ENCODE results near the gene ZNF277.

DNA sequence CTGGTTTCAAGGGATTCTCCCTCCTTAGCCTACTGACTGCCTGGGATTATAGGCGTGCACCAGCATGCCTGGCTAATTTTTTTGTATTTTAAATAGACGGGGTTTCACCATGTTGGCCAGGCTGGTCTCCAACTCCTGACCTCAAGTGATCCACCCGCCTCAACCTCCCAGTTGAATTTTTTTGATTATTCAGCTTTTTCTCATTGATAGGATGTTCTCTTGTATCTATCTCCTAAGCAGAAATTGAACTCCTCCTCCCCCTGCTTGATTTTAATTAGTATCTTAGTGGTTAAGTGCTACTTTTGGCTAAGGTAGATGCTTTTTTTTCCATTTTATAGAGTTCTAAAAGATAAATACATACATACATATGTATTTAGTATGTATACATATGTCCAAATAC, 101.0 kb downstream of the ZNF277 start:
- TF ChIP-seq, protein P1, sequence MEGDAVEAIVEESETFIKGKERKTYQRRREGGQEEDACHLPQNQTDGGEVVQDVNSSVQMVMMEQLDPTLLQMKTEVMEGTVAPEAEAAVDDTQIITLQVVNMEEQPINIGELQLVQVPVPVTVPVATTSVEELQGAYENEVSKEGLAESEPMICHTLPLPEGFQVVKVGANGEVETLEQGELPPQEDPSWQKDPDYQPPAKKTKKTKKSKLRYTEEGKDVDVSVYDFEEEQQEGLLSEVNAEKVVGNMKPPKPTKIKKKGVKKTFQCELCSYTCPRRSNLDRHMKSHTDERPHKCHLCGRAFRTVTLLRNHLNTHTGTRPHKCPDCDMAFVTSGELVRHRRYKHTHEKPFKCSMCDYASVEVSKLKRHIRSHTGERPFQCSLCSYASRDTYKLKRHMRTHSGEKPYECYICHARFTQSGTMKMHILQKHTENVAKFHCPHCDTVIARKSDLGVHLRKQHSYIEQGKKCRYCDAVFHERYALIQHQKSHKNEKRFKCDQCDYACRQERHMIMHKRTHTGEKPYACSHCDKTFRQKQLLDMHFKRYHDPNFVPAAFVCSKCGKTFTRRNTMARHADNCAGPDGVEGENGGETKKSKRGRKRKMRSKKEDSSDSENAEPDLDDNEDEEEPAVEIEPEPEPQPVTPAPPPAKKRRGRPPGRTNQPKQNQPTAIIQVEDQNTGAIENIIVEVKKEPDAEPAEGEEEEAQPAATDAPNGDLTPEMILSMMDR (IDR thresholded peaks at IDR 0.05; ENCODE audit: insufficient read depth, low read length, poor library complexity, severe bottlenecking), result no peak
- no peak for TF ChIP-seq EZH2phosphoT487 (conservative IDR thresholded peaks at IDR 0.05; ENCODE audit: low read length)
